G401 (cell line): ENCODE data around the gene SMG6. TPM values are rescaled to one million over a fixed set of nuclear protein-coding genes. Genes with fewer than 3 reads are reported as not detected.

Experiments used
- DNase-seq: peaks from one replicate; pipeline ENCODE4 v3.0.0-alpha.2; 2015; ENCODE audit warnings: low spot score
- in situ Hi-C: cut with HindIII; loops from 2 replicates; pipeline ENCODE4 v1.10.0; 2016; ENCODE audit warnings: low sequenced_read_pairs, mixed read lengths
- total RNA-seq: library from RNA; depleted of rRNA; stranded (reverse); fragments of >200 nt; shearing (Covaris generic); gene quantifications from 2 replicates; pipeline ENCODE4 v1.2.3, GENCODE V29; 2014

Gene SMG6
- total RNA-seq, 1 experiment from 2014 or later: 17.6 TPM

DNA sequence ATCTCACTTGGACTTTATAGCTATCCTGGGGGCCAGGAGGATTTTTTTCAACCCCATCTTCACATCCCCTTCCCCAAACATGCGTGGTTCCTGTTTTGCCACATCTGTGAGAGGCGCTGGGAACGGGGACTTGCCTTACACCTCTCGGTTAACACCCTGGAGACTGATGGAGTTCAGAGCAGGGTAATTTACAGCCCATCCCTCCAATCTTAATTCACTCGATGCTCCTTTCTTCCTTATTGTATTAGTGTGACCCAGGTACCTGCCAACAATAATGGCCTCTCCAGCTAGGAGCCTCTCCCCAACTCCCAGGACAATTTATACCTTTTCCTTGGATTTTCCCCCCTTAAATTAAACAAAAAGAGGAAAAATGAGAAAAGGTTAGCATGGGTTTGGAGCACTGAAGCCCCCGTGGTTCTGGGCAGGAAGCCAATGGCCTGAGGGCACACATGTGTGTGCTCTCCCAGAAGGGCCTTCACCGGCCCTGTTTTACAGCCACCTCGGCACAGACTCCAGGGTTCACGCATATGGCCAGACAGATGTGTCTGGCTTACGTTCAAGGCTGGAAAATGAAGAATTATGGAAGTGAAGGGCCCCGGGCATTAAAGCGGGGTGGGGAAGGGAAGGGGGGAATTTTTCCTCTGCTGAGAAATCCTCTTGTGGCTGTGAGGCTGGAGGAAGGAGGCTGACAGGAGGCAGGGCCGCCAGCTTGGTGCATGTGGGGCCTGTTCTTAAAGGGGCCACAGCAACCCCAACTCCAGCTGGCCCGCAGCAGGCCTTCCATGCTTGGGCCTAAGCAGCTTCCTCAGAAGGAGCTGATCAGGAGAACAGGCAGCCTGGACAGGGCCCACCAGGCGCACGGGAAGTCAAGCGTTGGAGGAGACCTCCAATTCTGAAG lies 227.2 kb downstream of the SMG6 start:
- no peak for DNase-seq
- in situ Hi-C loops: no loop called here

DNA sequence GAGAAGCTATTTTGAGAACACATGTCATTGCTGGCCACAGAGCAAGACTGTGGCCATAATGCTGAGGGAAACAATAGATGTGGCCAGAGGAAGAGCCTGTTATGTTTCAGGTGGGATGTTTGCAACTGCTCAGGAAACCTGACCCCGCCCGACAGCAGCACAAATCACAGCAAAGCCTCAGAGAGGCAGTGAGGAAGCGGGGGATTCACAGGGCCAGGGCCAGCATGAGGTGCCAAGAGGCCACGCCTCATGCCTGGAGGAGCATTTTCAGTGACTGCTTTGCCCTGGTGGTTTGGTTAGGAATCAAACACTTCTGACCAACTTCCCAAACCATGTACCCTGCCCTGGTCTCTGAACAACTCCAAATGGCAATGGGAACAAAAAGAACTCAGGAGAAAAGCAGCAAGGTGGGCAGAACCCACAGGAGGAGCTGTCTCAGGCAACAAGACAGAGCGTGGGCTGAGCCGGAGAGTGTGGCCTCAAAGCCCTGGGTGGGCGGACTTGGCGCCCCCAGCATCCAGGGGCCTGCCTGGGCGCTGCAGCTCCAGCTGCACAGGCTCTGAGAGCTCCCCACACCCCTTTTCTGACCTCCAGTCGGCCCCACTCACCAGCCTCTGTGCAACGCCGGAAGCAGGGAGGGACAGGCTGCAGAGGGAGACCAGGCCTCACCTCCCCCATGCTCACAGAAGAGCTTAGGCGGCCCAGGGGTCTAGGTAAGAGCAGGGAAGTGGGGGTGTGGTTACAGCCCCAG lies 228.1 kb downstream of the SMG6 start:
- in situ Hi-C loops: no loop called here
- DNase-seq: no peak

DNA sequence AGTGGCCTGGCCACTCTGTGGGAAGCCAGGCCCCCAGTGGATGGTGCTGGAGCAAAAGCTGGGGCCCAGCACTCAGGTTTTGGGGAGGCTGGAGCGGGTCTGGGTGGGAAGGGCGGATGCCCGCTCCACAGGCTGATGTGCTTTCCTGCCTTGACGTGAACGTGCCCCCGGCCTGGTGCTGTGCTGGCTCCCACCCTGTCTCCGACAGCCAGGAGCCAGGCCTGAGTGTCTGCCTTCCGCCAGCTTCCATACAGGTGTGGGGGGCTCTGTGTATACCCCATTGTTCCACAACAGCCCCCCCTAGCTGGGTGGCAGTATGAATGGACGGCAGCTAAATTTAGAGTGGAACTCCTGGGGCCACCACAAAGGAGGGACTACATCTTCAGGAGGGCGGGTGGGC lies 228.7 kb downstream of the SMG6 start:
- in situ Hi-C loops: no loop called here
- DNase-seq: no peak

GRCh38 chr17:2071455-2072281 lies 231.9 kb downstream of the SMG6 start:
- in situ Hi-C loops: no loop called here
- DNase-seq: no peak

- no peak for DNase-seq
- in situ Hi-C loops: no loop called here
Observed at GRCh38 chr17:2071024-2071385, 232.6 kb downstream of the SMG6 start.

DNA sequence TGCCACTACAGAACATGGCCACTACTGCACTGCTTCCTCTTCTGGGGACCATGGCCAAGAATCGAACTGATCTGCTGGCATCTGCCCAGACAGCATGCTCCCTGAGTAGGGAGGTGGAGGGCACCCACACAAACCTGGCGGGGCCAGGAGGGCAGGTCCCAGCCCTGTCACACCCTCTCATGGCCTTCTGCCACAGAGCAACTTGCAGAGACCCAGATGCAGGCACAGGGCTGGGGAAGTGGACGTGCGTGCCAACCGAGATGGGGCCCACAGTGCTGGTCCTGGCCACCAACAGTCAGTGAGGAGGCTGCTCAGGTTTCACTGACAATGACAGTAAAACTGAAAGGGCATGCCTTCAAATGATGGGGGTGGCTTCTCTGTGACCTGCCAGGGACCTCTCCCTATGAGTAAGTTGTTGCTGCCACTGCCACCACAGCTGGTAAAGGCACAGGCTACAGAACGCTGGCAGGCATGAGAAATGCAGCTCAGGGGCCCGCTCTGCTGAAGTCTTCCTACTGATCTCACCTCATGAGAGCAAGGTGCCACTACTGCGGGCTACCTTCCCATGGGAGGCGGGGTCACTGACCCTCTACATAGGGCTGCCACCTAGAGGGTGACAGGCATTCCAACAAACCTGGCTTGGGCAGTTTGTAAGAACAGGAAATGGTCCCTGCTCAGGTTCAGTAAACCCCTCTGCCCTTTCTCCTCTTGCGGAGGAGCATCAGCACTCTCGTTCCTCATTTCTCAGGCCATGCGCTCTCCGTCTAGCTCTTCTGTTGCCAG lies 233.2 kb downstream of the SMG6 start:
- no peak for DNase-seq
- in situ Hi-C loops: no loop called here

DNA sequence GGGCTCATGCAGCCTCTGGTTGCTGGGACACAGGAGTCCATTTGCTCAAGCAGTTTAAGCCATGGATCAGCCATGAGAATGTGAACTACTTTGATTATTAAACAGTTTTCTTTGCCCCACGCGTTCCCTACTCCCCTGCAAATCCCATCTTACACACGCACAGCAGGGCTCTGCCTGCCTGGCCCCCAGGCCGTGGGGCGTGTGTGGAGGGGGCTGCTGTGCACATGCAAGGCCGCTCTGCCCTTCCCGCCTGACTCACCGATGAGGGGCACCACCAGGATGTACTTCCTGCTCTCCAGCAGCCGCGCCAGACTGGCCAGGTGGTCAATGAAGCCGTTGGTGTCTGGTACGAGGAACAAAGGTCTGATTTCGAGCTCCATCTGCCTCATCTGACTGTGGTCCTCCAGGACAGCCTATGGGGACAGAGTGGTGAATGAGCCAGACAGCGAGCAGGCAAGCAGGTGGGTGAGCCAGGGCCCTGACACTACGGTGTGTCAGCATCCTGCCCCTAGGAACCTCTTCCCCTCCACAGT lies 235.0 kb downstream of the SMG6 start:
- in situ Hi-C loops: loop anchor here (5.0 kb wide), 1 partner anchor 99 kb away; no protein-coding TSS in a partner anchor
- DNase-seq: peak; percentile 86

DNA sequence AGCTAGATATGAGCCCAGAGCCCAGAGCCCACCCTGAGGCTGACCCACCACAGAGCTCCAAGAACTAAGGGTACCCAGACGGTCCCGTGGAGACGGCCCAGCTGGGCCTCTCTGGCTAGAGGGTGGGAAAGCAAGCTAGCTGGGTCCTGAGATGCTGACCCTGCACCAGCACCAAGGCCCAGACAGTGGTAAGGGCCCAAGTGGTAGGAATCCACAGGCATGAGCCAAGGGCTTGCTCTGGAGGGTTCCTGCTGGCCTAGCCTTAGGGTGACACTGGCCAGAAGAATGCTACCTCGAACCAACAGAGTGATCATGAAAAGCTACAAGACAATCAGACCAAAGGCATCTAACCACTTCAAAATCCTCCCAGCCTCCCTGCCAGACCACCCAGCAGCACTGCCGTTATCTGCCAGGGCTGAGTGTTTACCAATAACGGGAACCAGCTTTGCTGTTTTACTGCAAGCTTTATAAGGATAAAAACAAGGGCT lies 235.5 kb downstream of the SMG6 start:
- in situ Hi-C loops: loop anchor here (5.0 kb wide), 1 partner anchor 99 kb away; no protein-coding TSS in a partner anchor
- no peak for DNase-seq

- in situ Hi-C loops: loop anchor here (5.0 kb wide), 1 partner anchor 100 kb away; no protein-coding TSS in a partner anchor
- DNase-seq: no peak
Observed at GRCh38 chr17:2067608-2068024, 236.0 kb downstream of the SMG6 start.

DNA sequence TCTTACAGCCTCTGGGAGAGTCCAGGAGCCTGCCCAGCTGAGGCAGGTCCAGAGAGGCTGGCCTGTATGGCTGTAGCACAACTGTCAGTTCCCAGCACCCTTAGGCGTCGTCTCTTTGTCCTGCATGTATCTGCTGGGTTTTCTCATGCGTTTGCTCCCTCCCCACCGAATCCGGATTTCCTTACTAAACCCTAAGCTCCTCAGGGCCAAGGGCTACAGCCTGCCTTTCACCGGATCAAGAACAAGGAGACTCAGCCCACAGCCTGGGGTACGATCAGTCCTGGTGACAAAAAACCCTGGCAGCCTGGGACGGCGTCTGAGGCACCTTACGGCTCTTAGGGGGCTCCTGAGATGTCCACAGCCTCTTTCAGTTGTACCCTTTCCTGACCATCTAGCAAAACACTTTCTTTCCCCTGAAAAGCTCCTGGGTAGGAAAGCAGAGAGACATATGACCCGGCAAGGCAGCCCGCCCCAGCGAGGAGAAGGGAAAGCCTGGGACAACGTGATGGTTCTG lies 236.5 kb downstream of the SMG6 start:
- no peak for DNase-seq
- in situ Hi-C loops: loop anchor here (5.0 kb wide), 1 partner anchor 100 kb away; no protein-coding TSS in a partner anchor

DNA sequence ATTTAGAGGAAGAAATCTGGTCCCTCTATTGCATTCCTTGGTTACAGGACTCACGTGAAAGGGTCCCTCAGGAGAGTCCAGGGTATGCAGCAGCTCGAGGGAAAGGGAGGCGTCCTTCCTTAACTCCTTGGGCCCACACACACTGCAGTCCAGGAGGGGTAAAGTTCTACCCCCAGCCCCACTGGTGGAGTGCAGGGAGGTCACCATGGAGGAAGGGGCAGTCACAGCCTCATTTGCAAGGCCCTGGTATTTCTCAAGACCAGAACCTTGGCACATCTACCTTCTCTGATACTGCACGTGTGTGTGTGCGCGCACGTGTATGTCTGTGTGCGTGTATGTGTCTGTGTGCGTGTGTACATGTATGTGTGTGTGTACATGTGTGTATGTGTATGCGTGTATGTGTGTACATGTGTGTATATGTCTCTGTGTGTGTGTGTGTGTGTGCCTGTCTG lies 237.6 kb downstream of the SMG6 start:
- no peak for DNase-seq
- in situ Hi-C loops: loop anchor here (5.0 kb wide), 1 partner anchor 101 kb away; no protein-coding TSS in a partner anchor

- no peak for DNase-seq
- in situ Hi-C loops: loop anchor here (5.0 kb wide), 1 partner anchor 102 kb away; no protein-coding TSS in a partner anchor
Observed at GRCh38 chr17:2064980-2065785, 238.4 kb downstream of the SMG6 start.

DNA sequence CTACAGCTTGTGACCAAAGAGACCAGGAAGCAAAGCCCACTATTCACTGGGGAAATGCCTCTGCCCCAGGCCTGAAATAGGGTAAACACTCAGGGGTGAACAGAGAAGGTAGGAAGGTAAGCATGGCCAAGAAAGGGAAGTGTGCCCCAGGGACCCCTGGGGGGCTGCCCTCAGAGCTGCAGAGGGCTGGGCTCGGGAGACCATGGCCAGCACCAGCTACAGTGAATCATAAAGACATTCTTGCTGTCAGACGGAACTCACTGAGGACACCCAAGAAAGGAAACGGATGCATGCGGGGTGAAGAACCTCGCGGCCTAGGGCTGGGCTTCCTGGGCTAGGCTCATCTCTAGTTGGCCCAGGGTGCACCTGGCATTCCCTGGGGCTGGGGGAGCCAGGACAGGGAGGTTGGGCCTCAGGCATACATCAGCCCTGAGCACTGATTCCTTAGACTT lies 239.0 kb downstream of the SMG6 start:
- in situ Hi-C loops: no loop called here
- DNase-seq: no peak

GRCh38 chr17:2064147-2064489 lies 239.5 kb downstream of the SMG6 start:
- DNase-seq: no peak
- in situ Hi-C loops: no loop called here

- DNase-seq: no peak
- in situ Hi-C loops: no loop called here
Observed at GRCh38 chr17:2063261-2064146, 240.1 kb downstream of the SMG6 start.

GRCh38 chr17:2062571-2063183 lies 240.9 kb downstream of the SMG6 start:
- no peak for DNase-seq
- in situ Hi-C loops: no loop called here
